GM12878 (cell line): ENCODE results near the gene RAD51B. TPM values are rescaled to one million over a fixed set of nuclear protein-coding genes. Genes with fewer than 3 reads are reported as not detected.

Source experiments
- ATAC-seq: fragments of 200-7000 bp; cut with Tn5 transposase; 3 replicates; pipeline ENCODE4 v1.9.1; 2020; ENCODE audit warnings: mild to moderate bottlenecking, moderate library complexity
- BruUV-seq: library from RNA; stranded (reverse); fragments of 400-500 nt; replicated peaks from 2 replicates; lab custom pipeline; 2021; lab: Mats Ljungman, UMichigan
- CTCF ChIA-PET: fragments of 300-600 bp; sonication (Branson Sonifier 250); formaldehyde crosslinking; extraction: SDS; loops from one replicate; lab custom pipeline; 2021; ENCODE audit warnings: inconsistent platforms; lab: Yijun Ruan, JAX
- POLR2A ChIA-PET: fragments of 350-600 bp; formaldehyde crosslinking; extraction: SDS; loops from one replicate; lab custom pipeline; 2021; ENCODE audit warnings: inconsistent platforms; lab: Charles Lee
- RAD21 ChIA-PET: fragments of 300-600 bp; sonication (Branson Sonifier 250); formaldehyde crosslinking; loops from one replicate; lab custom pipeline; 2023; ENCODE audit warnings: antibody characterized with exemption; ENCODE audit not compliant: unreplicated experiment; lab: Charles Lee
- SMC1A ChIA-PET: fragments of 300-600 bp; sonication (Branson Sonifier 250); formaldehyde crosslinking; loops from one replicate; lab custom pipeline; 2023; ENCODE audit not compliant: unreplicated experiment, uncharacterized antibody; lab: Charles Lee
- DNase-seq: peaks from one replicate; pipeline ENCODE4 v3.0.0-alpha.2; 2011; ENCODE audit warnings: low read depth, low spot score
- FAIRE-seq: peaks from 3 replicates; lab custom pipeline; 2011; peaks lifted over from hg19 to GRCh38; lab: Jason Lieb, UNC
- H2AFZ ChIP-seq: 2 replicates; pipeline ENCODE4 v1.6.0; 2011; ENCODE audit warnings: low read depth, low read length, control low read depth; ENCODE audit not compliant: control insufficient read depth
- H3K27ac ChIP-seq: 2 replicates; pipeline ENCODE4 v1.5.1; 2011; ENCODE audit warnings: control low read depth; ENCODE audit not compliant: control insufficient read depth, insufficient read depth
- H3K27me3 ChIP-seq, 2 experiments: replicated peaks in 1 of 2; 2 replicates each; pipeline versions ENCODE4 v1.6.0 to v1.6.1; 2011; ENCODE audit warnings: low read length in 1 of 2; ENCODE audit not compliant: control insufficient read depth in 2 of 2, insufficient read depth in 2 of 2
- H3K36me3 ChIP-seq, 2 experiments: 2 replicates each; pipeline ENCODE4 v1.5.1; 2011; ENCODE audit warnings: low read length in 1 of 2; ENCODE audit not compliant: control insufficient read depth in 2 of 2, insufficient read depth in 2 of 2
- H3K4me1 ChIP-seq: 2 replicates; pipeline ENCODE4 v1.6.1; 2011; ENCODE audit warnings: mild to moderate bottlenecking, low read length, moderate library complexity, mixed read lengths; ENCODE audit not compliant: control insufficient read depth, insufficient read depth
- H3K4me2 ChIP-seq: 2 replicates; pipeline ENCODE4 v1.6.0; 2011; ENCODE audit warnings: control low read depth; ENCODE audit not compliant: control insufficient read depth, insufficient read depth
- H3K4me3 ChIP-seq: fragments of 200-600 bp; sonication (generic); 2 replicates; pipeline ENCODE4 v1.5.1; 2016
- H3K79me2 ChIP-seq: 2 replicates; pipeline ENCODE4 v1.6.0; 2011; ENCODE audit warnings: low read length; ENCODE audit not compliant: control insufficient read depth, insufficient read depth
- H3K9ac ChIP-seq: 2 replicates; pipeline ENCODE4 v1.8.0; 2011; ENCODE audit warnings: low read length, control low read depth, mixed read lengths; ENCODE audit not compliant: control insufficient read depth, insufficient read depth
- H3K9me3 ChIP-seq: replicated peaks from 3 replicates; pipeline ENCODE4 v1.5.1; 2011; ENCODE audit warnings: mild to moderate bottlenecking, low read length; ENCODE audit not compliant: control insufficient read depth, insufficient read depth
- H4K20me1 ChIP-seq: 2 replicates; pipeline ENCODE4 v1.6.0; 2011; ENCODE audit not compliant: control insufficient read depth, insufficient read depth
- BCLAF1 ChIP-seq: fragments of 450-650 bp; IDR thresholded peaks from 2 replicates; pipeline ENCODE4 v1.6.1; 2017; ENCODE audit warnings: antibody characterized with exemption, mild to moderate bottlenecking, moderate library complexity
- BRCA1 ChIP-seq: IDR thresholded peaks from 2 replicates; pipeline ENCODE4 v1.6.1; 2011; ENCODE audit warnings: low read depth, low read length, improper control_type of control experiment
- CBX3 ChIP-seq: fragments of 200-600 bp; sonication (generic); IDR thresholded peaks from 2 replicates; pipeline ENCODE4 v1.6.1; 2016; ENCODE audit warnings: low read depth, borderline replicate concordance
- CHD1 ChIP-seq: IDR thresholded peaks from 2 replicates; pipeline ENCODE4 v1.6.1; 2012; ENCODE audit warnings: low read depth, low read length, improper control_type of control experiment
- CREB1 ChIP-seq: IDR thresholded peaks from 2 replicates; pipeline ENCODE4 v1.6.1; 2012; ENCODE audit warnings: low read depth, mild to moderate bottlenecking, inconsistent platforms
- KLF5 ChIP-seq: fragments of 450-650 bp; IDR thresholded peaks from 2 replicates; pipeline ENCODE4 v1.6.1; 2014; ENCODE audit warnings: mild to moderate bottlenecking; ENCODE audit not compliant: partially characterized antibody
- SMAD1 ChIP-seq: fragments of 450-650 bp; IDR thresholded peaks from 2 replicates; pipeline ENCODE4 v1.6.1; 2018; ENCODE audit warnings: mild to moderate bottlenecking, low read depth; ENCODE audit not compliant: partially characterized antibody
- SMARCA5 ChIP-seq: fragments of 450-650 bp; IDR thresholded peaks from 2 replicates; pipeline ENCODE4 v1.6.1; 2017; ENCODE audit warnings: mild to moderate bottlenecking
- SRF ChIP-seq, 2 experiments: IDR thresholded peaks; 2 replicates each; pipeline ENCODE4 v1.6.1; 2011; ENCODE audit warnings: low read depth in 2 of 2, low read length in 2 of 2, mild to moderate bottlenecking in 1 of 2, moderate library complexity in 1 of 2
- ZBTB11 ChIP-seq: fragments of 450-650 bp; formaldehyde crosslinking; IDR thresholded peaks from 2 replicates; pipeline ENCODE4 v1.5.0; 2022; ENCODE audit warnings: mild to moderate bottlenecking, missing genetic modification characterization
- ZBTB40 ChIP-seq: fragments of 450-650 bp; IDR thresholded peaks from 2 replicates; pipeline ENCODE4 v1.6.1; 2016; ENCODE audit warnings: mild to moderate bottlenecking, moderate library complexity, borderline replicate concordance
- WGBS: methylation state at CpG from one replicate; pipeline ENCODE4 v1.1.6; 2016; ENCODE audit warnings: low lambda C conversion rate; ENCODE audit not compliant: insufficient replicate concordance, insufficient coverage; ENCODE audit errors: missing lambda C conversion rate; 5-methylcytosine and 5-hydroxymethylcytosine counted together
- in situ Hi-C: fragments of 300-500 bp; cut with MboI; formaldehyde crosslinking; loops from 9 replicates; pipeline ENCODE4 v1.14.3; 2018; ENCODE audit warnings: mixed read lengths
- intact Hi-C: fragments of 100-400 bp; cut with micrococcal nuclease; formaldehyde crosslinking; loops from one replicate; pipeline ENCODE4 v1.14.2; 2022; ENCODE audit not compliant: unreplicated experiment
- polyA plus RNA-seq, 11 experiments: library from polyadenylated mRNA; depleted of rRNA in 4 of 11; unstranded in 6 of 11; stranded (reverse) in 5 of 11; fragments of >200 nt; fragmentation: Nextera tagmentation in 4 of 11; fragmentation: Illumina TruSeq in 1 of 11; extraction: Ambion mirVana in 4 of 11; extraction: Trizol in 1 of 11; gene quantifications; 1 replicate in 1 of 11; 2 replicates in 10 of 11; pipeline versions ENCODE4 v1.2.1 to v1.2.3, GENCODE V29; 2011 to 2016; ENCODE audit warnings: inconsistent platforms in 2 of 11, missing spikeins in 2 of 11, low read depth in 1 of 11
- total RNA-seq, 4 experiments: library from RNA; depleted of rRNA in 3 of 4; stranded (reverse); fragments of >200 nt in 3 of 4; fragmentation: Illumina TruSeq in 1 of 4; extraction: Trizol in 1 of 4; gene quantifications; 2 replicates each; pipeline versions ENCODE4 v1.2.1 to v1.2.3, GENCODE V29; 2013 to 2021
- TF ChIP-seq, protein P1 (sequence below): IDR thresholded peaks from 2 replicates; pipeline ENCODE4 v1.6.1; 2012; ENCODE audit warnings: low read depth, low read length, improper control_type of control experiment

The RAD51B gene
- total and polyA plus RNA-seq, 10 of the 15 experiments (the other 5 are each of a cell fraction or from before 2014, with no cell fraction given), result 9.8 to 26.8 (median 21.3) TPM

GRCh38 chr14:68556253-68556652, 736.7 kb downstream of the RAD51B start (continued):
- no peak for TF ChIP-seq ZBTB40
- TF ChIP-seq, protein P1, sequence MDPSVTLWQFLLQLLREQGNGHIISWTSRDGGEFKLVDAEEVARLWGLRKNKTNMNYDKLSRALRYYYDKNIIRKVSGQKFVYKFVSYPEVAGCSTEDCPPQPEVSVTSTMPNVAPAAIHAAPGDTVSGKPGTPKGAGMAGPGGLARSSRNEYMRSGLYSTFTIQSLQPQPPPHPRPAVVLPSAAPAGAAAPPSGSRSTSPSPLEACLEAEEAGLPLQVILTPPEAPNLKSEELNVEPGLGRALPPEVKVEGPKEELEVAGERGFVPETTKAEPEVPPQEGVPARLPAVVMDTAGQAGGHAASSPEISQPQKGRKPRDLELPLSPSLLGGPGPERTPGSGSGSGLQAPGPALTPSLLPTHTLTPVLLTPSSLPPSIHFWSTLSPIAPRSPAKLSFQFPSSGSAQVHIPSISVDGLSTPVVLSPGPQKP, result no peak
- no peak for TF ChIP-seq CREB1
- no peak for TF ChIP-seq CBX3
- TF ChIP-seq BRCA1, result no peak
- TF ChIP-seq, all 136 proteins: peak for 0

DNA sequence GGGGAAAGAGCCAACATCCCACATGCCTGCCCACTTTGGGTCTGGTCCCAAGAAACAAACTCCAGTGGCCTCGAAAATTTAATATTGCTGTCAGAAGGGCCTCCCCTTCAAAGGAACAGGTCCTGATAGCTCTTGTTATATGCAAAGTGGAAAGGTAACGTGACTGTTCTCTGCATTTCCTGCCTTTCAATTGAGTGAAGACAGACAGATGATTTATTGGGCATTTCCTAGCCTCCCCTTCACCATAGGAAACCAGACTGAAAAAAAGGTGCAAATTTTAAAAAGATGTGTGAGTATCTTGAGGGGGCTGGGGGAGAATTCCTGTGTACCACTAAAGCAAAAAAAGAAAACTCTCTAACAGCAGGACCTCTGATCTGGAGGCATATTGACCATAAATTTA, 738.1 kb downstream of the RAD51B start:
- H3K4me3 ChIP-seq, result no peak overlapping the region
- DNase-seq (no peak), FAIRE-seq (no peak), ATAC-seq (no peak)
- H3K9me3 ChIP-seq, result no peaks in the 10 kb centered on the region
- H3K79me2 ChIP-seq, result no peaks in the 10 kb centered on the region
- no peak overlapping the region for H3K4me2 ChIP-seq
- H3K36me3 ChIP-seq, result no peaks in the 10 kb centered on the region
- ChIA-PET RAD21 (no interaction called here), CTCF (no interaction called here), POLR2A (no interaction called here), SMC1A (interaction anchor here (1.0 kb wide), 1 partner anchor 11 kb away, joined by 3 read pairs; no protein-coding TSS in a partner anchor)
- intact Hi-C loops, result no loop called here
- no peaks in the 10 kb centered on the region for H4K20me1 ChIP-seq
- H3K27me3 ChIP-seq, result no peaks in the 10 kb centered on the region
- BruUV-seq, result no TSS peak
- no peak overlapping the region for H3K9ac ChIP-seq
- no peak overlapping the region for H3K27ac ChIP-seq
- H2AFZ ChIP-seq, result no peak overlapping the region
- 54% methylated on average over 2 of the region's 2 CpGs for WGBS
- in situ Hi-C loops, result no loop called here
- no peaks in the 10 kb centered on the region for H3K4me1 ChIP-seq
- TF ChIP-seq BCLAF1 (no peak), SMAD1 (no peak), CHD1 (no peak), SRF (IDR thresholded peaks at IDR 0.05; ENCODE audit: low read depth in 2 of 2, low read length in 2 of 2) (no peak), SMARCA5 (no peak), KLF5 (no peak), ZBTB11 (CRISPR knock-in tag) (no peak)
